ENCODE results near the gene JPH2. TPM values are rescaled to one million over a fixed set of nuclear protein-coding genes. Genes with fewer than 3 reads are reported as not detected.
"Not testable (repeated sequence)": the region's sequence is repeated elsewhere in the genome, so short reads cannot be mapped to it uniquely, and the experiment has no call there.

The JPH2 gene
- polyA plus RNA-seq (2012; ENCODE audit: missing spikeins): not detected

DNA sequence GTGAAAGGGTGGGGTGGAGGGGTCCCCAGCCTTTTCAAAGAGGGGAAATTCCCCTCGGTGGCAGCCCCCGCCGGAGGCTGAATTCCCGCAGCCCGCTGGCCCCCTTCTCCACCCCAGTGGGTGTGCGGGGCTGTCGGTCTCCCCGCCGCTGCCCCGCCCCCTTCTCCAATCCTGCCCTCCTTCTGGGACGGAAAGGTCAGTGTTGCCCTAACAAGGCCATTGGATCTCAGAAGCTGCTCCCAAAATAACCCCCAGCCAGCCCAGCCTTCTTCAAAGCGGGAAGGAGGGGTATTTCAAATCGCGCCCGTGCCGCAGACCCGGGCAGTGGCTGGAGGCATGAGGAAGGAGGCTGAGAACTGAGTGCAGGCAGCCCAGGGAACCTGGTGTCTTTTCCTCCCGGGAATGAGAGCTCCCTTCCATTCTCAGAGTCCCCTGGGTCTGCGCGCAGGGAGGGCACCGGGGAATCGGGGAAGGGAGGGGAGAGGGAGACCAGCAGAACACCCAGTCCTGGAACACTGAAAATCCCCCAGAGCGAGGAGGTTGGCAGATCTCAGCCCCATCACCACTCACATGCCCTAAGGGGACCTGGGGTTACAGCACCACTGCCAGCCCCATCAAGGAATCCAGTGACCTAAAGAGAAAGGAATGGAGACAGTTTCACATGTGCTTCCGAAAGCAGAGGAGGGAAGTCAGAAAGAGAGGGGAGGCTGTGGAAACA is at the start of gene JPH2:
Gene JPH2 (minus strand): TSS at position 135 of the 718 bp plus-strand sequence. CDS start 483 bp downstream, outside the sequence.
- no peak for TF ChIP-seq POLR2AphosphoS5 (IDR thresholded peaks at IDR 0.05; ENCODE audit: low read depth, low read length)
- no peak for TF ChIP-seq POLR2A (IDR thresholded peaks at IDR 0.05; ENCODE audit: low read depth, low read length)
- TF ChIP-seq TAF1 (IDR thresholded peaks at IDR 0.05; ENCODE audit: borderline replicate concordance, low read depth, low read length): no peak
- DNase-seq (ENCODE audit: insufficient read length) (no peak), FAIRE-seq (no peak)

DNA sequence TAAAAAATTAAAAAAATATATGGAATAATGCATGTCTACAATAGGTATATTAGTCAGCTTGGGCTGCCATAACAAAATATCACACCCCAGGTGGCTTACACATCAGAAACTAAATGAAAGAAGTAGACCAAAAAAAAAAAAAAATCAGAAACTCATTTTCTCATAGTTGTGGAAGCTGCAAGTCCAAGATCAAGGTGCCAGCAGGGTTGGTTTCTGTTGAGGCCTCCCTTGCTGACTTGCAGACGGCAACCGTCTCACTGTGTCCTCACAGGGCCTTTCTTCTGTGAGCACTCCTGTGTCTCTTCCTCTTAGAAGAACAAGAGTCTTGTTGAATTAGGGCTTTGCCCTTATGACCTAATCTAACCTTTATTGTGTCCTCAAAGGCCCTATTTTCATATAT is 48.7 kb upstream of the JPH2 start:
- FAIRE-seq: no peak
- no peak for TF ChIP-seq POLR2A (IDR thresholded peaks at IDR 0.05; ENCODE audit: low read depth, low read length)
- no peak for TF ChIP-seq POLR2AphosphoS5 (IDR thresholded peaks at IDR 0.05; ENCODE audit: low read depth, low read length)
- no peak for TF ChIP-seq TAF1 (IDR thresholded peaks at IDR 0.05; ENCODE audit: borderline replicate concordance, low read depth, low read length)
- DNase-seq (ENCODE audit: insufficient read length): no peak

DNA sequence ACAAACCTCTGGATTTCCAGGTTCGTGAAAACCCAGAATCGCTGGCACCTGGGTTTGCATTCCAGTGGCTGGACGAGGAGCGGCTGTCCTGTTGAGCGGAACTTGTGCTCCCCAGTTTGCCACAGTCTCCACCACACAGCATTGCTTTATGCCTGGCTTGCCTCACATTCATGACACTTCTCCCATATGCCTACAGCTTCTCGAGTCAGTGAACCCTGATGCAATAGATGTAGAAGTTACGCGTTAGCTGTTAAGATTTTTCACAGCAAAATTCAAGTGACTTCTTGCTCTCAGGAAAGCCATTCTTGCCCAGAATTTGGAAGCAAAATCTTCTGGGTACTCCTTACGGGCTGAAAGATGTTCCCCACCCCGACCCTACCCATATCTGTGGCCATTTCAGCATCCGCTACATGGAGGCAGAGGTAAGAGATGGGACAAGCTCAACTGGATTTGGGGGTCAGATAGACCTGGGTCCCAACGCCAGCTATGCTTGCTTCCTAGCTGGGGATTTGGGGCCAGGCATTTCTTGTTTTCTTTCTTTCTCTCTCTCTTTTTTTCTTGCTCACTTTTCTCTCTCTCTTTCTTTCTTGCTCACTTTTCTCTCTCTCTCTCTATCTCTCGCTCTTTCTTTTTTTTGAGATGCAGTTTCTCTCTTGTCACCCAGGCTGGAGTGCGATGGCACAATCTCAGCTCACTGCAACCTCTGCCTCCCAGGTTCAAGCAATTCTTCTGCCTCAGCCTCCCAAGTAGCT is 47.8 kb upstream of the JPH2 start:
- no peak for FAIRE-seq

DNA sequence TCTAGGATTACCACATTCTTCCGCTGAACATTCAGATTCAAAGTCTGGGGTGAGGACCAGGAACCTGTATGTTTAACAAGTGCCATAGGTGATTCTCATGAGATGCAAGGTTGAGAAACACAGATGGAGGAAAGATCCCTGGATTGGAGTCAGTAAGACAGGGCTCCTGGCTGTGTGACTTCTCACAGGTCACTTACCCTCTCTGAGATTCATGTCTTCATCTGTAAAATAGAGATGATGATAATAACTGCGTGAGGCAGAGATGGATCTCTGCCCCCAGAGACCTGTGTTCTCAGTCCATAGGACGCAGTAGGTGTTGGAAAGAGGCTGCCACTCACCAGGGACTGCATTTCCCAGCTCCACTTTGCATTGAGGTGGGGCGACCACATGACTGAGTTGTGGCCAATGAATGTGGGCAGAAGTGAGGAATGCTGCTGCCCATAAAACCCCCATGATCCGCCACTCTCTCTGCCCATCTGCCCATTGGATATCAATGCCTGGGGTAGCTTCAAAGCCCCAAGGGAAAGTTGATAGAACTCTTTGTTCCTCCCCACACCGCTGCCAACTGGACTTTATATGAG is 46.5 kb upstream of the JPH2 start:
- DNase-seq (ENCODE audit: insufficient read length) (no peak), FAIRE-seq (no peak)
- TF ChIP-seq POLR2AphosphoS5 (IDR thresholded peaks at IDR 0.05; ENCODE audit: low read depth, low read length): no peak
- TF ChIP-seq POLR2A (IDR thresholded peaks at IDR 0.05; ENCODE audit: low read depth, low read length): no peak
- no peak for TF ChIP-seq TAF1 (IDR thresholded peaks at IDR 0.05; ENCODE audit: borderline replicate concordance, low read depth, low read length)

More for the DNA sequence above, 47.8 kb upstream of the JPH2 start:
- TF ChIP-seq POLR2AphosphoS5 (IDR thresholded peaks at IDR 0.05; ENCODE audit: low read depth, low read length) (no peak), POLR2A (IDR thresholded peaks at IDR 0.05; ENCODE audit: low read depth, low read length) (no peak), TAF1 (IDR thresholded peaks at IDR 0.05; ENCODE audit: borderline replicate concordance, low read depth, low read length) (no peak)
- no peak for DNase-seq (ENCODE audit: insufficient read length)

DNA sequence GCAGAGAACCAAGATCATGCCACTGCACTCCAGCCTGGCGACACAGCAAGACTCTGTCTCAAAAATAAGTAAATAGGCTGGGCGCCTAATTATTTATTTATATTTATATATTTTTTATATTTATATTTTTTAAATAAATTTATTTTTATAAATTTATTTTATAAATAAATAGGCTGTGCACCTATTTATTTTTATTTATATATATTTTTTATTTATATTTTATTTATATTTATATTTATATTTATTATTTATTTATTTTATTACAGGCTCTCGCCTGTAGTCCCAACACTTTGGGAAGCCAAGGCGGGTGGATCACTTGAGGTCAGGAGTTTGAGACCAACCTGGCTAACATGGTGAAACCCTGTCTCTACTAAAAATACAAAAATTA is 45.5 kb upstream of the JPH2 start:
- not testable (repeated sequence) for DNase-seq (ENCODE audit: insufficient read length); FAIRE-seq

DNA sequence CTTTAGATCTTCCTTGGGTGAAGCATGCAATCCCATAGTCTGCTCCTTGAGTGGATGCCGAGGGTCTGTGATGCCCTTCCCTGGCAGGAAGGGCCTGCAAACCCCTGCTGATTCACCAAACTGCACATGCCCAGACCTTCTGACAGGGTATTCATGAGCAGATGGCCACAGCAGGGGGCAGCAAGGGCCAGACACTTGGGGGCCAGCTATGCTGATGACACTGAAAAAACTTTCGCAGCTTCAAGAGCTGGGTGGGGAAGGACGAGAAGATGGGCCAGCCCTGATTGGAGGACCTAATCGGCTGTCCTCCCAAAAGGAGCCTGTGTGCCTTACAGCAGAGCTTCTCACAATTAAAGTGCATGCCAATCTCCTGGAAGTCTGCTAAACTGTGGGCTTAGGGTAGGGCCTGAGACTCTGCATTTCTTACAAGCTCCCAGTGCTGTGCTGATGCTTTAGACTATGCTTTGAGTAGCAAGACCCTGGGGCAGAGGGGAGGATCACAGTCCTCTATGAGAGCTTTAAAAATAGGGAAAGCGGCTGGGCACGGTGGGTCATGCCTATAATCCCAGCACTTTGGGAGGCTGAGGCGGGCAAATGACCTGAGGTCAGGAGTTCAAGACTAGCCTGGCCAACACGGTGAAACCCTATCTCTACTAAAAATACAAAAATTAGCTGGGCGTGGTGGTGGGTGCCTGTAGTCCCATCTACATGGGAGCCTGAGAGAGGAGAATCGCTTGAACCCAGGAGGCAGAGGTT is 44.9 kb upstream of the JPH2 start:
- FAIRE-seq (no peak), DNase-seq (ENCODE audit: insufficient read length) (no peak)
- TF ChIP-seq POLR2AphosphoS5 (IDR thresholded peaks at IDR 0.05; ENCODE audit: low read depth, low read length): no peak

DNA sequence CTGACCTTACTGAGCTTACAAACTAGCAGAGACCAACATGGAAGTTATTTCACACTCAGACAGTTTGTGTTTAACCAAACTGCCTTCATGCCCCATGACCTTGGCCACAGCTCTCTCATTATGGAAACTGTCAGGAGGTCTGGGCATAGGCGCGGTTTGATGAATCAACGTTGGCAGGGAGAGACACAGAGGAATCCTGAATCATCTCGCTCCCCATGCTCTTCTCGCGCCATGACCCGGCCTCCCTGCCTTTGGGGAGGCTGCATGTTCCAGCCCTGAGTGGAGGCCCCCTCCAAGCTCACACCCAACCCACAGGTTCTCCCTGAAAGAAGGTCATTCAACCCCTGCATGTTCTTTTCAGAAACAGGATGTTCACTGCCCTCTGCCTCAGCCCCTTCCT is 44.2 kb upstream of the JPH2 start:
- TF ChIP-seq POLR2A (IDR thresholded peaks at IDR 0.05; ENCODE audit: low read depth, low read length) (no peak), POLR2AphosphoS5 (IDR thresholded peaks at IDR 0.05; ENCODE audit: low read depth, low read length) (no peak), TAF1 (IDR thresholded peaks at IDR 0.05; ENCODE audit: borderline replicate concordance, low read depth, low read length) (no peak)
- DNase-seq (ENCODE audit: insufficient read length): no peak
- no peak for FAIRE-seq

DNA sequence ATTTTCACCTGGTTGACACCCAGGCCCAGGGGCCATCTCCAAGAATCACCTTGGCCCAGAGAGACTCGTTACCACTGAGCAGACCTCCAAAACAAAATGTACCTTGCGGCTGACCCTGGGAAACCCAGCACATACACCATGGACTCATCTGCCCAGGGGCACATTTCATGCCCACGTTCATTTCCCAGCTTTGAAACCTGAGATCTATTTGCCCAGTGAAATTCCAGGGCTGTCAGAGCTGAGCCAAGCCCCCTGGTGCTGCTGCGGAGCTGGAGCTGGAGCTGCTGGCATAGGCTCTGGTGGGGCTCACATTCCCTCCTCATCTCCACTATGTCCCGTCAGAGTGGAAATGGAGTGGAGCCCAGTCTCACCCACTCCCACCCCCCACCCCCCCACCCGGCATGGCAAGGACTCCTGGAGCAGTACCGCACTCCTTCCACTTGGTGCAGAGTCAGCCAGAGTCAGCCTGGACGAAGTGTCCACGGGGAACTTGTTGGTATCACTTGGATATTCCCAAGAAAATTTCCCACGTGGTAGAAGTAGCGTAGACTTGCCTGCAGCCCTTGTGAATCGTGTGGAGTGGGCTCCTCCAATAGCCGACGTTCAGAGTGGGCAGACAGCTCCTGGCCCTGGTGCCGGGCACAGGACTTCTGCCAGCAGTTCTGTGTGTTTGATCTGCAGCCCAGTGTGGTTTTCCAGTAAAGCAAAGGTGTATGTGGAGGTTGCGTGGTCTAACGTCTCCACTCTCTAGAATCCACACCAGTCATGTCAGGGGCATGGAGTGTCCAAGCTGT is 41.7 kb upstream of the JPH2 start:
- no peak for FAIRE-seq
- no peak for DNase-seq (ENCODE audit: insufficient read length)
- TF ChIP-seq TAF1 (IDR thresholded peaks at IDR 0.05; ENCODE audit: borderline replicate concordance, low read depth, low read length): no peak
- TF ChIP-seq POLR2A (IDR thresholded peaks at IDR 0.05; ENCODE audit: low read depth, low read length): no peak
- no peak for TF ChIP-seq POLR2AphosphoS5 (IDR thresholded peaks at IDR 0.05; ENCODE audit: low read depth, low read length)

DNA sequence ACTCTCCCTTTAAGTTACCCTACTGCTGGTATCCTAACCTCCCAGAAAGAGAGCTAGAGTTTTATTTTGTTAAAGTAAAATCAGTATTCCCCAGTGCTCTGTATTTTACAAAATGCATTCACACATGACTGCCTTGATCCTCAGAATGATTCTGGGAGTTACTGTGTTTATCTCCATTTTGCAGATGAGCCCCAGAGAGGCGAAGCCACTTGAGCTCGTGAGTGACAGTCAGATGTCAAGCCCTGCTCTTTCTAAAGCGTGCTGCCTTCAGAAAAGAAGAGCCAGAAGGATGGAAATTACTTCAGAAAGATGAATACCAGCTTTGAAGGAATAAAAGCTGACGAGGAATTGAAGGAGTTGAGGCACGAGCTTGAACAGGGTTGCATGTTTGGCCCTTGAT is 37.6 kb upstream of the JPH2 start:
- no peak for DNase-seq (ENCODE audit: insufficient read length)
- TF ChIP-seq POLR2A (IDR thresholded peaks at IDR 0.05; ENCODE audit: low read depth, low read length) (no peak), POLR2AphosphoS5 (IDR thresholded peaks at IDR 0.05; ENCODE audit: low read depth, low read length) (no peak), TAF1 (IDR thresholded peaks at IDR 0.05; ENCODE audit: borderline replicate concordance, low read depth, low read length) (no peak)
- no peak for FAIRE-seq

DNA sequence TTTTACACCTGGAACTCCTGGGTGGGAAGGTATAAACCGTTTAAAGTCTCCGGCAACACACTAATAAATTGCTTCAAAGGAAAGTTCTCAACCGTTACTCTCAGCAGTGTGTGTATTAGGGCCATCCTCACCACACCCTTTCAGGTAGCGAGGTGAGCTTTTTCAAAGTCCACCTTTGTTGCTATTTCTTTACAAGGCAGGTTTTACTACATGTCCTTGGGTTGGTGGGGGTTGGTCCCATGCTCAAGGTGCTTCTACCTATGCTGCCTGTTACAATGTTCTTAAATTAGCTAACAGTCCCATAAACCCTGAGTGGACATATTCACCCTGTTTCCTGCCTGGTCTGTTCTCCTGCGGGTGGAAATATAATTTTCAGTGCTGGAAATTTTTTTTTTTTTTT is 36.7 kb upstream of the JPH2 start:
- DNase-seq (ENCODE audit: insufficient read length): no peak
- TF ChIP-seq TAF1 (IDR thresholded peaks at IDR 0.05; ENCODE audit: borderline replicate concordance, low read depth, low read length) (no peak), POLR2A (IDR thresholded peaks at IDR 0.05; ENCODE audit: low read depth, low read length) (no peak), POLR2AphosphoS5 (IDR thresholded peaks at IDR 0.05; ENCODE audit: low read depth, low read length) (no peak)
- FAIRE-seq: no peak
